HUES6 (cell line): ENCODE data around the gene FASTK.

Experiments used
- H3K27ac ChIP-seq: 2 replicates; pipeline ENCODE4 v1.7.0; 2013; ENCODE audit warnings: low read depth, mild to moderate bottlenecking, low read length, inconsistent platforms
- H3K27me3 ChIP-seq: 2 replicates; pipeline ENCODE4 v1.6.1; 2013; ENCODE audit warnings: low read length; ENCODE audit not compliant: control insufficient read depth, insufficient read depth
- H3K36me3 ChIP-seq: 2 replicates; pipeline ENCODE4 v1.6.1; 2013; ENCODE audit warnings: low read length; ENCODE audit not compliant: control insufficient read depth, insufficient read depth
- H3K4me1 ChIP-seq: 2 replicates; pipeline ENCODE4 v1.6.1; 2013; ENCODE audit warnings: low read length; ENCODE audit not compliant: control insufficient read depth, insufficient read depth
- H3K4me3 ChIP-seq: 2 replicates; pipeline ENCODE4 v1.5.1; 2013; ENCODE audit warnings: low read depth, low read length
- H3K9ac ChIP-seq: one replicate; pipeline ENCODE4 v1.6.1; 2013; ENCODE audit warnings: mild to moderate bottlenecking, low read length
- H3K9me3 ChIP-seq: 2 replicates; pipeline ENCODE4 v1.6.1; 2013; ENCODE audit warnings: low read depth, low read length; ENCODE audit not compliant: control insufficient read depth, insufficient read depth

FASTK gene

DNA sequence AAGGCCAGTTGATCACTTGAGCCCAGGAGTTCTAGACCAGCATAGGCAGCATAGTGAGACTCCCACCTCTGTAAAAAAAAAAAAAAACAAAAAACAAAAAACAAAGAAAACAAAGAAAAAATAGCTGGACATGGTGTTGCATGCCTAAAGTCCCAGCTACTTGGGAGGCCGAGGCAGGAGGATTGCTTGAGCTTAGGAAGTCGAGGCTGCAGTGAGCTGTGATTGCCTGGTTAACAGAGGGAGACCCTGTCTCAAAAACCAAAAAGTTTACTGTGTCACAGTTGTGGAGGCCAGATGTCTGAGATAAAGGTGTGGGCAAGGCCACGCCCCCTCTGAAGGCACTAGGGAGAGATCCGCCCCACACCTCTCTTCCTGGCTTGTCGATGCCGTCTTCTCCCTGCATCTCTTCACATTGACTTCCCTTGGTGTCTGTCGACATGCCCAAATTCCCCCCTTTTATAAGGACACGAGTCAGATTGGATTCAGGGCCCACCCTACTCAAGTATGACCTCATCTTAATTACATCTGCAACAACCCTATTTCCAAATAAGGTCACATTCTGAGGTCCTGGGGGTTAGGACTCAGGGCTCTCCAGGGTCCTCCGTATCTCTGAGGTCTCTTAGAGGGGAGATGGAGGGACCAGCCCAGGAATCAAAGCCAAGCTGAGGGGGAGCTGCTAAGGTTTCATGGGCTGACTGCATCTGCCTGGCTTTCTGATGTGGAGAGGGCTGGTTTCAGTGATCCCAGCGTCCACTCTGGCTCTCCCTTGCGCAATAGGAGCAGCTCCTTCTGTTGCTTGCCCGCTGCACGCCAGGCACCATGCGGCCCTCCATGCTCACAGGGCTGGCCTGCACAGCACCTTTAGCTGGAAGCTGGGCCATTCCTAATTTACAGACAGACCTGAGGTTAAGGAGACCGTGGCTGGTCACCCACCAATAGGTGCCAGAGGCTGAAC lies 28.8 kb upstream of the FASTK start:
- no peaks in the 10 kb centered on the region for H3K36me3 ChIP-seq
- no peak overlapping the region for H3K9ac ChIP-seq
- no peak overlapping the region for H3K4me3 ChIP-seq
- peaks cover 46% of the 10 kb centered on the region for H3K4me1 ChIP-seq
- no peaks in the 10 kb centered on the region for H3K9me3 ChIP-seq
- H3K27me3 ChIP-seq = 0 out of 2 replicates have a peak, but pooled peaks cover 5% of the 10 kb centered on the region
- H3K27ac ChIP-seq = no peak overlapping the region; the same call in 1 of the 2 replicates

DNA sequence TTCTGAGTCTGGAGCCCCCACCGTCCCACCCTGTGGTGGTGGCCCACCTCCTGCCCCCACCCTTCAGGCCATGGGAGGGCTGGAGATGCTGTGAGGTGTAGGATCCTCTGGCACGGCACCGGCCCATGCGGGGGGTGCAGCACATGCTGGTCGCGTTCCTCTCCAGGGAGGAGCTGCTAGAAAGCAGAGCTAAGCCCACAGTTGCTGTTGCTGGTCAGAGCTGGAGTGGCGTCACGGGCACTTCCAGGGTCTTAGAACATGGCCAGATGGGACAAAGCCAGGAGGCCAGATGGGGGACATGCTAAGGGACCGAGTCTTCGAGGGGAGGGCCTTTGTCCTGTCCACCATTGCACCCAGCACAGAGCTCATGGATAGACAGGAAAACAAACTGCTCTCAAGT lies 27.3 kb upstream of the FASTK start:
- Histone ChIP-seq H3K36me3 (no peaks in the 10 kb centered on the region), H3K9ac (no peak overlapping the region), H3K4me1 (peaks cover 41% of the 10 kb centered on the region), H3K9me3 (no peaks in the 10 kb centered on the region), H3K4me3 (no peak overlapping the region), H3K27ac (no peak overlapping the region), H3K27me3 (no peaks in the 10 kb centered on the region)

DNA sequence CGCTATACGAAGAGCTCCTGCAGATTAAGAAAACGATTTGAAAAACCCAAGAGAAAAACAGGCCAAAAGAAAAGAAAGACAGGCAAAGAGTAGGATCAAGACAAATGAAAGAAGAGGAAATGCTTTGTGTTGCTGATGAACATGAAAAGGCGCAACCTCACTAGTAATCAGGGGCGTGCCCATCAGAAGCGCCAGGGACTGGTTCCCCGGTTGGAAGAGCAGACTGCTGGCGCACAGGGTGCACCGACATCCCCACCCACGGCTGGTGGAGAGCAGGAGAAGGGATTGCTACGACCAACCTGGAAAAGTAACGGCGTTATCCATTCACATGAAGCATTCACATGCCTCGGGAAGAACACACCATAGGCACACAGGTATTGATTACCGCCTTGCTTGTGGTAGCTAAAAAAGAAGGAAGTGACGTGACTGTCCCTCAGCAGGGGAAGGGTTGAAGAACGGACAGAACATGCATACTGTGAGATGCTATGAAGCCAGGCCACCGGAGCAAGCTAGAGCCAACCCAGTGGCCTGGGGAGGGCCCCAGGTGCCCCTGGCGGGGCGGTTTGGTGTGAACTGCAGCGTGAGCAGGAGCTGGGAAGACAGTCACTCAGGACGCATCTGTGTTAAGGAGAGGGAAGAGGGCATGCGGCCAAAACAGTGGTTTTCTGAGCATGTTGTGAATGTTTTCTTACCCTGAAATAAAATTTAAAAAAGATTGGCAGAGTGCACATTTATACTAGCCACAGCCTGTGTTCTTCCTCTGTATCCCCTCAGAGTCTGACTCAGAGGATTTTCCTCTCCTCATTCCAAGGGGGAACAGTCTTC lies 24.0 kb upstream of the FASTK start:
- Histone ChIP-seq H3K27me3 (no peaks in the 10 kb centered on the region), H3K27ac (peak overlapping the region; percentile 32), H3K9ac (peak overlapping the region; percentile 73), H3K36me3 (no peaks in the 10 kb centered on the region), H3K4me1 (peaks cover 53% of the 10 kb centered on the region), H3K9me3 (no peaks in the 10 kb centered on the region), H3K4me3 (peak overlapping the region; percentile 52)

- no peaks in the 10 kb centered on the region for H3K36me3 ChIP-seq
These were observed 23.4 kb upstream of the FASTK start for GRCh38 chr7:151103973-151104372.

GRCh38 chr7:151102991-151103390 lies 22.4 kb upstream of the FASTK start:
- no peaks in the 10 kb centered on the region for H3K9me3 ChIP-seq
- H3K9ac ChIP-seq = no peak overlapping the region
- H3K36me3 ChIP-seq = no peaks in the 10 kb centered on the region
- peaks cover 37% of the 10 kb centered on the region for H3K4me1 ChIP-seq
- H3K27ac ChIP-seq = no peak overlapping the region
- H3K4me3 ChIP-seq = no peak overlapping the region
- H3K27me3 ChIP-seq = no peaks in the 10 kb centered on the region

More at GRCh38 chr7:151103973-151104372, 23.4 kb upstream of the FASTK start:
- Histone ChIP-seq H3K27ac (peak overlapping the region; percentile 32), H3K27me3 (no peaks in the 10 kb centered on the region), H3K9me3 (no peaks in the 10 kb centered on the region), H3K9ac (peak overlapping the region; percentile 73), H3K4me3 (peak overlapping the region; percentile 52), H3K4me1 (peaks cover 47% of the 10 kb centered on the region)

GRCh38 chr7:151101621-151102396 lies 21.2 kb upstream of the FASTK start:
- no peaks in the 10 kb centered on the region for H3K9me3 ChIP-seq
- H3K36me3 ChIP-seq = no peaks in the 10 kb centered on the region
- no peak overlapping the region for H3K4me3 ChIP-seq
- H3K9ac ChIP-seq = no peak overlapping the region
- no peak overlapping the region for H3K27ac ChIP-seq
- no peaks in the 10 kb centered on the region for H3K27me3 ChIP-seq
- H3K4me1 ChIP-seq = peaks cover 35% of the 10 kb centered on the region

GRCh38 chr7:151100921-151101320 lies 20.3 kb upstream of the FASTK start:
- Histone ChIP-seq H3K27ac (no peak overlapping the region), H3K36me3 (no peaks in the 10 kb centered on the region), H3K9ac (no peak overlapping the region), H3K27me3 (no peaks in the 10 kb centered on the region), H3K4me3 (no peak overlapping the region), H3K4me1 (peaks cover 35% of the 10 kb centered on the region), H3K9me3 (no peaks in the 10 kb centered on the region)

DNA sequence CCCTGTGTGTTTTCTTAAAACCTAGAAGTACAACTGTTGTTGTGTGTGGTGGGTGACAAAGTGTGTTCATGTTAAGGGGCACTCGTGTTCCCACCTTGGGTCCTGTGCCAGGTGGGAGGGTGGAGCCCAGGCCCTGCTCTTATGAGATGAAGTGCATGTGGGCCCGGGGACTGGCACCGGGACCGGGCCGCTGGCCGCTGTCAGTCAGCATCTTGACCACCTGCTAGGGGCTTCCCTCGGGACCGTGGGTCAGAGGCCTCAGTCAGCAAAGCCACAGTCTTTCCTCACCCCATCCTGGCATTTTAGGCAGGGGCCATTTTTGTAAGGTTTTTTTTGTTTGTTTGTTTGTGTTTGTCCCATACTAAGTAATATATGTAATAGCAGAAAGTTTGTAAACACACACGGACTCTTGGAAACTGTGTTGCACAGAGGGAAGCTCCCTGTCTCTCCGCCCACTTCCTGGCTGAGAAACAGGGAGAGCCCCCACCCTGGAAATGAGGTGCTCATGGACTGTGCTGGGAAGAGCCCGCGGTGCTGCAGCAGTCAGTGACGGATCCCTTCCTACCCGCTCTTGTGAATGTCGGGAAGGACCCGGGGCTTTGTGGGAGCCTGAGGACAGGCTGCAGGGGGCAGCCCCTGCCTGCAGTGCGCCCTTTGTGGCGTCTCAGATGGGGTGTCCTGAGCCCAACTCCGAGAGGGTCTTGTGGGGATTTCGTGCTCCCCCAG lies 19.0 kb upstream of the FASTK start:
- H3K9me3 ChIP-seq = no peaks in the 10 kb centered on the region
- H3K36me3 ChIP-seq = no peaks in the 10 kb centered on the region
- H3K27me3 ChIP-seq = no peaks in the 10 kb centered on the region
- H3K4me3 ChIP-seq = no peak overlapping the region
- no peak overlapping the region for H3K27ac ChIP-seq
- peaks cover 30% of the 10 kb centered on the region for H3K4me1 ChIP-seq
- no peak overlapping the region for H3K9ac ChIP-seq

DNA sequence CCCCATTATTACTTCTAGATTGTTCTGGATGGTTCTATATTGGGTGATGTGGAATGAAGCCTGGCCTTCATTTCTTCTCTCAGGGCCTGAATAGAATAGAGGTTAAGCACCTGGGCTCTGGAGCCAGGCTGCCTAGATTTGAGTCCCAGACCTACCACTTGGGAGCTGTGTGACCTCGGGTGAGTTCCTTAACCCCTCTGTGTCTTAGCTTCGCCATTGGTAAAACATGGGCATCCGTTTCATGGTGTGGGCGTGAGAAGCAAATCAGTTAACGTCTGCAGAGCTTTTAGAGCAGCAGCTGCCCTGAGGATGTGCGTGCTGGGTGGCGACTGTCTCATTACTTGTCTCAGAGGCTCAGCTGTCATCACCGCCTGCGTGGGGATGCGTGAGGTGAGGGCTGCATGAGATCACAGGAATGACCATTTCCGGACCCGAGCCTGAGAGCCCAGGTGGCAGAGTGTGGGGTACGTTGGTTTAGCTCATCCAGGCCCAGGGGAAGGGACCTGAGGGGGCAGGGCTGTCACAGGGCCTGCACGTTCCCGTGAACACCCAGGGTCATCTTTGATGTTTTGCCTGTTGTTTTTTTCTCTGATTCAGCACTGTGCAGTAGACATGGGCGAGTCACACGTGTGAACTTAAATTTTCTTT lies 15.3 kb upstream of the FASTK start:
- H3K4me3 ChIP-seq = no peak overlapping the region
- H3K4me1 ChIP-seq = peaks cover 6% of the 10 kb centered on the region; the same call in 1 of the 2 replicates
- no peak overlapping the region for H3K9ac ChIP-seq
- H3K27me3 ChIP-seq = no peaks in the 10 kb centered on the region
- H3K9me3 ChIP-seq = no peaks in the 10 kb centered on the region
- H3K36me3 ChIP-seq = no peaks in the 10 kb centered on the region
- no peak overlapping the region for H3K27ac ChIP-seq
